HepG2 (cell line): ENCODE results near the gene FLYWCH1. TPM values are rescaled to one million over a fixed set of nuclear protein-coding genes. Genes with fewer than 3 reads are reported as not detected.
"Not testable (repeated sequence)": the region's sequence is repeated elsewhere in the genome, so short reads cannot be mapped to it uniquely, and the experiment has no call there.

ENCODE experiments used
- ATAC-seq: fragments of 200-7000 bp; cut with Tn5 transposase; 3 replicates; pipeline ENCODE4 v1.9.1; 2020; ENCODE audit warnings: mild to moderate bottlenecking, moderate library complexity
- BruUV-seq: library from RNA; stranded (reverse); fragments of 400-500 nt; replicated peaks from 2 replicates; lab custom pipeline; 2021; lab: Mats Ljungman, UMichigan
- CTCF ChIA-PET: fragments of 300-600 bp; formaldehyde crosslinking; extraction: SDS; loops from one replicate; lab custom pipeline; 2021; ENCODE audit warnings: low total read pairs, inconsistent platforms, low intra/inter-chr PET ratio; lab: Yijun Ruan, JAX
- POLR2A ChIA-PET: fragments of 350-600 bp; sonication (Branson Sonifier 250); formaldehyde crosslinking; loops from one replicate; lab custom pipeline; 2020; ENCODE audit warnings: antibody characterized with exemption, inconsistent platforms; lab: Yijun Ruan, JAX
- DNase-seq: peaks from one replicate; pipeline ENCODE4 v3.0.0-alpha.2; 2015; ENCODE audit warnings: low spot score
- FAIRE-seq: peaks from 3 replicates; lab custom pipeline; 2011; peaks lifted over from hg19 to GRCh38; lab: Jason Lieb, UNC
- H2AFZ ChIP-seq: one replicate; pipeline ENCODE4 v1.6.1; 2011; ENCODE audit warnings: low read length, inconsistent platforms
- H3K27ac ChIP-seq: fragments of 300-600 bp; 3 replicates; pipeline ENCODE4 v1.8.0; 2011; ENCODE audit warnings: mixed run types, mild to moderate bottlenecking, mixed read lengths, low read length, inconsistent platforms; ENCODE audit not compliant: insufficient read depth; ENCODE audit errors: extremely low read length
- H3K27me3 ChIP-seq, 2 experiments: fragments of 200-600 bp in 1 of 2; 2 replicates in 1 of 2; 3 replicates in 1 of 2; pipeline versions ENCODE4 v1.6.0 to v1.8.0; 2011; ENCODE audit warnings: low read length in 2 of 2, mild to moderate bottlenecking in 2 of 2, moderate library complexity in 2 of 2, inconsistent platforms in 1 of 2; ENCODE audit not compliant: insufficient read depth in 2 of 2, control insufficient read depth in 1 of 2
- H3K36me3 ChIP-seq, 2 experiments: fragments of 200-600 bp in 1 of 2; replicated peaks in 1 of 2; 2 replicates in 1 of 2; 3 replicates in 1 of 2; pipeline versions ENCODE4 v1.5.1 to v1.8.0; 2011; ENCODE audit warnings: low read length in 2 of 2, inconsistent platforms in 1 of 2; ENCODE audit not compliant: insufficient read depth in 2 of 2, control insufficient read depth in 1 of 2
- H3K4me1 ChIP-seq: 2 replicates; pipeline ENCODE4 v1.5.1; 2012; ENCODE audit warnings: low read length, inconsistent platforms; ENCODE audit not compliant: insufficient read depth
- H3K4me2 ChIP-seq: 2 replicates; pipeline ENCODE4 v1.6.0; 2011; ENCODE audit warnings: low read depth, low read length, inconsistent platforms
- H3K4me3 ChIP-seq, 3 experiments: fragments of 200-600 bp in 1 of 3; sonication (generic), shearing (Covaris generic) in 1 of 3; replicated peaks in 1 of 3; 2 replicates each; pipeline ENCODE4 v1.5.1; 2011 to 2016; ENCODE audit warnings: low read length in 3 of 3, inconsistent platforms in 2 of 3, low read depth in 2 of 3, mild to moderate bottlenecking in 2 of 3, control low read depth in 1 of 3, mixed read lengths in 1 of 3; ENCODE audit not compliant: insufficient read depth in 1 of 3
- H3K79me2 ChIP-seq: one replicate; pipeline ENCODE4 v1.6.1; 2011; ENCODE audit warnings: low read length, inconsistent platforms; ENCODE audit not compliant: insufficient read depth
- H3K9ac ChIP-seq: 2 replicates; pipeline ENCODE4 v1.6.0; 2011; ENCODE audit warnings: mild to moderate bottlenecking, low read depth, low read length, inconsistent platforms; ENCODE audit not compliant: insufficient read depth
- H3K9me3 ChIP-seq: 2 replicates; pipeline ENCODE4 v1.5.1; 2012; ENCODE audit warnings: mild to moderate bottlenecking, low read length
- H4K20me1 ChIP-seq: 2 replicates; pipeline ENCODE4 v1.6.0; 2011; ENCODE audit warnings: inconsistent platforms, mild to moderate bottlenecking, low read length, moderate library complexity; ENCODE audit not compliant: insufficient read depth
- ATF1 ChIP-seq: IDR thresholded peaks from 2 replicates; pipeline ENCODE4 v1.6.1; 2016; ENCODE audit warnings: mild to moderate bottlenecking, control low read depth
- HOXA3 ChIP-seq: sonication (generic); formaldehyde crosslinking; IDR thresholded peaks from 2 replicates; pipeline ENCODE4 v1.5.0; 2020; ENCODE audit warnings: missing genetic modification reagents
- ISL2 ChIP-seq: sonication (generic); formaldehyde crosslinking; IDR thresholded peaks from 2 replicates; pipeline ENCODE4 v1.5.0; 2020; ENCODE audit warnings: missing genetic modification reagents
- MTA3 ChIP-seq: sonication (generic); formaldehyde crosslinking; IDR thresholded peaks from 2 replicates; pipeline ENCODE4 v1.4.0; 2020; ENCODE audit warnings: missing genetic modification reagents
- PHB2 ChIP-seq: fragments of 450-650 bp; IDR thresholded peaks from 2 replicates; pipeline ENCODE4 v1.6.1; 2018; ENCODE audit not compliant: partially characterized antibody
- SALL1 ChIP-seq: sonication (generic); formaldehyde crosslinking; IDR thresholded peaks from 2 replicates; pipeline ENCODE4 v1.8.0; 2022; ENCODE audit warnings: mild to moderate bottlenecking, missing genetic modification reagents
- ZC3H4 ChIP-seq: sonication (generic); formaldehyde crosslinking; IDR thresholded peaks from 2 replicates; pipeline ENCODE4 v1.4.0; 2020; ENCODE audit warnings: missing genetic modification reagents, borderline replicate concordance
- ZNF160 ChIP-seq: sonication (generic); formaldehyde crosslinking; IDR thresholded peaks from 2 replicates; pipeline ENCODE4 v1.8.0; 2022; ENCODE audit warnings: mild to moderate bottlenecking, inconsistent platforms, missing genetic modification reagents
- ZNF430 ChIP-seq: sonication (generic); formaldehyde crosslinking; IDR thresholded peaks from 2 replicates; pipeline ENCODE4 v1.9.0; 2021; ENCODE audit warnings: mild to moderate bottlenecking, missing genetic modification reagents
- ZNF614 ChIP-seq: IDR thresholded peaks from 2 replicates; pipeline ENCODE4 v1.6.1; 2018; ENCODE audit warnings: missing biosample characterization, missing genetic modification reagents, inconsistent platforms, borderline replicate concordance
- ZSCAN22 ChIP-seq: sonication (generic); formaldehyde crosslinking; IDR thresholded peaks from 2 replicates; pipeline ENCODE4 v1.4.0; 2020; ENCODE audit warnings: mild to moderate bottlenecking, missing genetic modification reagents
- WGBS: methylation state at CpG from one replicate; pipeline ENCODE4 v1.1.6; 2017; ENCODE audit warnings: low lambda C conversion rate; 5-methylcytosine and 5-hydroxymethylcytosine counted together
- in situ Hi-C: cut with HindIII; loops from 2 replicates; pipeline ENCODE4 v1.10.0; 2017; ENCODE audit warnings: low pct_unique_long_range_greater_than_20kb; ENCODE audit not compliant: extremely low pct_ligation_motif_present
- intact Hi-C: fragments of 100-400 bp; cut with micrococcal nuclease; formaldehyde crosslinking; loops from one replicate; pipeline ENCODE4 v1.10.0; 2022; ENCODE audit not compliant: unreplicated experiment
- polyA plus RNA-seq, 8 experiments: library from polyadenylated mRNA; depleted of rRNA in 3 of 8; stranded (reverse) in 7 of 8; unstranded in 1 of 8; fragments of >200 nt; fragmentation: Illumina TruSeq in 4 of 8; extraction: Trizol in 4 of 8; gene quantifications; 2 replicates each; pipeline versions ENCODE4 v1.2.1 to v1.2.3, GENCODE V29; 2011 to 2016; ENCODE audit warnings: low read depth in 4 of 8, missing spikeins in 1 of 8, mixed read lengths in 1 of 8; ENCODE audit not compliant: insufficient read depth in 1 of 8
- total RNA-seq, 5 experiments: library from RNA; depleted of rRNA; stranded (reverse); fragments of >200 nt; fragmentation: Illumina TruSeq; extraction: Trizol; gene quantifications; 2 replicates each; pipeline ENCODE4 v1.2.3, GENCODE V29; 2016; ENCODE audit warnings: low read depth in 1 of 5
- TF ChIP-seq, protein P1 (sequence below): sonication (generic); formaldehyde crosslinking; IDR thresholded peaks from 2 replicates; pipeline ENCODE4 v1.9.0; 2022; ENCODE audit warnings: missing genetic modification reagents, mild to moderate bottlenecking, borderline replicate concordance
- TF ChIP-seq, protein P2 (sequence below): sonication (generic); formaldehyde crosslinking; IDR thresholded peaks from 2 replicates; pipeline ENCODE4 v1.4.0; 2020; ENCODE audit warnings: missing genetic modification reagents

The FLYWCH1 gene
- total and polyA plus RNA-seq, 2 of the 13 experiments (the other 11 are each of a cell fraction or from before 2014, with no cell fraction given): 7.3 to 12.4 TPM

DNA sequence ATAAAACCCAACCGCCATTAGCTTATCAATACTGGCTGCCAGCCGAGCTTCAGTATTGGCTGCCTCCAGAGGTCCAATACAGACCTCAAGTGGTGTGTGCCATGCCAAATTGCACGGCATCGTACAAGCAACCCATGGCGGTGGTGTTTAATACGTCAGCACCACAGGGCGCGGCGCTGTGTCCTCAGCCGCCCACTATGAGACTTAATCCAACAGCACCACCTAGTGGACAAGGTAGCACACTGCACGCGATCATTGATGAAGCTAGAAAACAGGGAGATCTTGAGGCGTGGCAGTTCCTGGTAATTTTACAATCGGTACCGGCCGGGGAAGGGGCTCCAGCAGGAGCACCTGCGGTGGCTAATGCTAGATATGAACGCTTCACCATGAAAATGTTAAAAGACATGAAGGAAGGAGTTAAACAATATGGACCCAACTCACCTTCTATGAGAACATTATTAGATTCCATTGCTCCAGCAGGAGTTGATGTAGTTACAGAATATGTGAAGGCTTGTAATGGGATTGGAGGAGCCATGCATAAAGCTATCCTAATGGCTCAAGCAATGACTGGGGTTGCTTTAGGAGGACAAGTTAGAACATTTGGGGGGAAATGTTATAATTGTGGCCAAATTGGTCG is 15.4 kb downstream of the FLYWCH1 start (continued):
- TF ChIP-seq ZNF160 (no peak), SALL1 (CRISPR knock-in tag) (peak; percentile 53; the same call in 1 of the 2 replicates), ZSCAN22 (no peak), HOXA3 (peak; percentile 92), ISL2 (peak; percentile 19; the same call in 1 of the 2 replicates), ZNF614 (no peak), ATF1 (CRISPR knock-in tag) (0 out of 2 replicates have a peak, but pooled peaks have one; percentile 17), ZC3H4 (CRISPR knock-in tag) (no peak), PHB2 (no peak), MTA3 (no peak), ZNF430 (no peak)
- TF ChIP-seq, protein P1, sequence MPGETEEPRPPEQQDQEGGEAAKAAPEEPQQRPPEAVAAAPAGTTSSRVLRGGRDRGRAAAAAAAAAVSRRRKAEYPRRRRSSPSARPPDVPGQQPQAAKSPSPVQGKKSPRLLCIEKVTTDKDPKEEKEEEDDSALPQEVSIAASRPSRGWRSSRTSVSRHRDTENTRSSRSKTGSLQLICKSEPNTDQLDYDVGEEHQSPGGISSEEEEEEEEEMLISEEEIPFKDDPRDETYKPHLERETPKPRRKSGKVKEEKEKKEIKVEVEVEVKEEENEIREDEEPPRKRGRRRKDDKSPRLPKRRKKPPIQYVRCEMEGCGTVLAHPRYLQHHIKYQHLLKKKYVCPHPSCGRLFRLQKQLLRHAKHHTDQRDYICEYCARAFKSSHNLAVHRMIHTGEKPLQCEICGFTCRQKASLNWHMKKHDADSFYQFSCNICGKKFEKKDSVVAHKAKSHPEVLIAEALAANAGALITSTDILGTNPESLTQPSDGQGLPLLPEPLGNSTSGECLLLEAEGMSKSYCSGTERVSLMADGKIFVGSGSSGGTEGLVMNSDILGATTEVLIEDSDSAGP (CRISPR knock-in tag): peak; percentile 22; the same call in 1 of the 2 replicates
- TF ChIP-seq, protein P2, sequence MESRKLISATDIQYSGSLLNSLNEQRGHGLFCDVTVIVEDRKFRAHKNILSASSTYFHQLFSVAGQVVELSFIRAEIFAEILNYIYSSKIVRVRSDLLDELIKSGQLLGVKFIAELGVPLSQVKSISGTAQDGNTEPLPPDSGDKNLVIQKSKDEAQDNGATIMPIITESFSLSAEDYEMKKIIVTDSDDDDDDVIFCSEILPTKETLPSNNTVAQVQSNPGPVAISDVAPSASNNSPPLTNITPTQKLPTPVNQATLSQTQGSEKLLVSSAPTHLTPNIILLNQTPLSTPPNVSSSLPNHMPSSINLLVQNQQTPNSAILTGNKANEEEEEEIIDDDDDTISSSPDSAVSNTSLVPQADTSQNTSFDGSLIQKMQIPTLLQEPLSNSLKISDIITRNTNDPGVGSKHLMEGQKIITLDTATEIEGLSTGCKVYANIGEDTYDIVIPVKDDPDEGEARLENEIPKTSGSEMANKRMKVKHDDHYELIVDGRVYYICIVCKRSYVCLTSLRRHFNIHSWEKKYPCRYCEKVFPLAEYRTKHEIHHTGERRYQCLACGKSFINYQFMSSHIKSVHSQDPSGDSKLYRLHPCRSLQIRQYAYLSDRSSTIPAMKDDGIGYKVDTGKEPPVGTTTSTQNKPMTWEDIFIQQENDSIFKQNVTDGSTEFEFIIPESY (CRISPR knock-in tag): 0 out of 2 replicates have a peak, but pooled peaks have one; percentile 37

DNA sequence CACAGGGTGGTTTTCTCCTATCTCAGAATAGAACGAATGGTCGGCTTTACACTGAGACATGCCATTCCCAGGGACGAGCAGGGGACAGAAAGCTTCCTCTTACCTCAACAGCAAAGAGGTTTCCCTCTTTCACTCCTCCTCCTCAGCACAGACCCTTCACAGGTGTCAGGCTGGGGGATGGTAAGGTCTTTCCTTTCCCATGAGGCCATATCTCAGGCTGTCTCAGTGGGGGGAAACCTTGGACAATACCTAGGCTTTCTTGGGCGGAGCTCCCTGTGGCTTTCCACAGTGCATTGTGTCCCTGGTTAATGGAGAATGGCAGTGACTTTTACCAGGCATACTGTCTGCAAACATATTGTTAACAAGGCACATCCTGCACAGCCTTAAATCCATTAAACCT is 16.4 kb downstream of the FLYWCH1 start:
- H3K27me3 ChIP-seq, H3K79me2 ChIP-seq, H4K20me1 ChIP-seq, CTCF ChIA-PET, H3K4me3 ChIP-seq, POLR2A ChIA-PET, BruUV-seq, H3K4me2 ChIP-seq, H3K9me3 ChIP-seq, H3K27ac ChIP-seq, H3K4me1 ChIP-seq, in situ Hi-C loops, H2AFZ ChIP-seq, DNase-seq, ATAC-seq, FAIRE-seq, intact Hi-C loops, H3K36me3 ChIP-seq, H3K9ac ChIP-seq: not testable (repeated sequence)
- WGBS: 87% methylated on average over 3 of the region's 4 CpGs
